Activated T-helper 1 cell treated with anti-CD3 and anti-CD28 coated beads, Interleukin-12 subunit alpha, Interleukin-12 subunit beta, Interleukin-2, Interleukin-4 antibody, amounts not matched to agents 30 ng/mL and 10 ng/mL and 1 ng/mL, durations not matched to agents 14 hours and 24 hours and 36 hours (primary cell): ENCODE measurements around the gene OR2A7. TPM values are rescaled to one million over a fixed set of nuclear protein-coding genes. Genes with fewer than 3 reads are reported as not detected.
"Not testable (repeated sequence)": the region's sequence is repeated elsewhere in the genome, so short reads cannot be mapped to it uniquely, and the experiment has no call there.

ENCODE experiments used
- DNase-seq: peaks from one replicate; pipeline ENCODE4 v3.0.0; 2021; ENCODE audit warnings: low spot score
- H3K27ac Mint-ChIP-seq: one replicate; pipeline ENCODE4 v1.8.0; 2021; ENCODE audit warnings: mild to moderate bottlenecking, mixed read lengths
- H3K27me3 Mint-ChIP-seq: one replicate; pipeline ENCODE4 v1.8.0; 2022; ENCODE audit warnings: mild to moderate bottlenecking, moderate library complexity, mixed read lengths; ENCODE audit not compliant: insufficient read depth
- H3K36me3 Mint-ChIP-seq: one replicate; pipeline ENCODE4 v1.8.0; 2021; ENCODE audit warnings: low read depth, mixed read lengths
- H3K4me1 Mint-ChIP-seq: one replicate; pipeline ENCODE4 v1.8.0; 2021; ENCODE audit warnings: low read depth, mixed read lengths
- H3K4me3 Mint-ChIP-seq: one replicate; pipeline ENCODE4 v1.8.0; 2021; ENCODE audit warnings: mild to moderate bottlenecking, moderate library complexity, mixed read lengths
- H3K9me3 Mint-ChIP-seq: one replicate; pipeline ENCODE4 v1.8.0; 2021; ENCODE audit warnings: mixed read lengths
- intact Hi-C: fragments of 100-400 bp; cut with micrococcal nuclease; formaldehyde crosslinking; loops from one replicate; pipeline ENCODE4 v1.15.1; 2024
- total RNA-seq: library from RNA; stranded (reverse); gene quantifications from 2 replicates; pipeline ENCODE4 v1.2.3, GENCODE V29; 2022

Gene OR2A7
- total RNA-seq, 1 donor from 2014 or later = 2.1 TPM

DNA sequence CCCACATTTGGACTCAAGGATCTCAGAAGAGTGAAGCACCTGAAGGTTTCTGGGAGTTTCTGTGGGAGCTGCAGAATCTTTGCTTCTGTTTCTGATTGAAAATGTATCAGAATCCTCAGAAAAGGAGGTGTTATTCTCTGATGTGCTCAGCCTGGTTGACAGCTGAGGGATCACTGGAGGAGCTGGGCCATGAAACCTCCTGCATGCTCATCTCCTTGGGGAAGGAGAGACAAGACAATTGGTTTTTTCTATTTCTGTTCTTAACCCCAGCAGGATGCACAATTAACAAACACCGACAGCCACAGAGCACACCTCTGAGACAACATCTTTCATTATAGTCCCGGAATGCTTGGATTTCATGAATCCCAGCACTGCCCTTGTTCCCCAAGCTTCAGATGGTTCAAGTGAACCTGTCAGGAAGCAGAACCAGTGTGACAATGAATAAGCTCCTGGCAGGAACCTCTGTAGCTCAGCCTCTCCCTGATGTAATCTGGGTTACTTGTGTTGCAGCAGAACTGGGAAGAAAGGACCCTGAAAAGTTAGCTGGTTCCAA lies 26.0 kb downstream of the OR2A7 start:
- DNase-seq, H3K36me3 Mint-ChIP-seq, H3K27me3 Mint-ChIP-seq, intact Hi-C loops, H3K27ac Mint-ChIP-seq, H3K4me1 Mint-ChIP-seq, H3K9me3 Mint-ChIP-seq, H3K4me3 Mint-ChIP-seq: not testable (repeated sequence)

DNA sequence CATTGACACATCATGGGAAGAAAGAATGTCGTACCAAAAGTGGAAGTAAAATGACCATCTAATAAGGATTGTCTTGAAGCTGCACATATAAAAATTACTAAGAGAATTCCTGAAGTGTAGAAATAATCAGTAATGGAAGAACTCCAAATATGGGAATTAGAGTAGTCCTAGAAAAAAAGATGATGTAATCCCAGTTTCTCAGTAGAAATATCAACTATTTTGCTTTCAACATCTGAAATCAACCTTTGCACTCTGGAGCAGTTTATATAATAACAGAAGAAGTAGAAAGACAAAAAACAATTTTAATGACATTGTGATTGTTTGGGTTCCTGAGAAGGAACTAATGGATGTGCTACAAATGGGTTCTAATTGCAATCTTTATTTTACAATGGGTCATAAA lies 31.6 kb downstream of the OR2A7 start:
- H3K27ac Mint-ChIP-seq, H3K4me3 Mint-ChIP-seq, intact Hi-C loops, H3K36me3 Mint-ChIP-seq, H3K4me1 Mint-ChIP-seq, H3K9me3 Mint-ChIP-seq, DNase-seq, H3K27me3 Mint-ChIP-seq: not testable (repeated sequence)

DNA sequence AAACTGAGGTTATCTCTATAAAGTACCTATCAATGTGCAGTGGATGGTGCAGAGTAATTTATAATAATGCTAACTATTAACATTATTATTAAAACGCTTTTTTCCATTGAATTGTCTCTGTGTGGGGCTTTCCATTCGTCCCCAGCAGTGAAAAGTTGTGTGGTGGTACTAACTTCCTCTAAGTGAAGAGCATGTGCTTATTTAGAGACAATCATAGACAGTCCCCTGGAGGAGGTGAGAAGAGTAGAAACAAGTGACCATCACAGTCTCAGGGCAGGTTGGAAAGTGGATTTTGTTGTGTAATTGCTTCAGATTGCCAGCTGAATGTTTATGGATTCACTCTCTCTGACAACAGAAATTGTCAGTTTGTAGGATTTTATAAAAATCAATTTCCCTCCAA lies 33.6 kb downstream of the OR2A7 start:
- DNase-seq, H3K27me3 Mint-ChIP-seq, intact Hi-C loops, H3K4me3 Mint-ChIP-seq, H3K27ac Mint-ChIP-seq, H3K9me3 Mint-ChIP-seq, H3K36me3 Mint-ChIP-seq, H3K4me1 Mint-ChIP-seq: not testable (repeated sequence)

DNA sequence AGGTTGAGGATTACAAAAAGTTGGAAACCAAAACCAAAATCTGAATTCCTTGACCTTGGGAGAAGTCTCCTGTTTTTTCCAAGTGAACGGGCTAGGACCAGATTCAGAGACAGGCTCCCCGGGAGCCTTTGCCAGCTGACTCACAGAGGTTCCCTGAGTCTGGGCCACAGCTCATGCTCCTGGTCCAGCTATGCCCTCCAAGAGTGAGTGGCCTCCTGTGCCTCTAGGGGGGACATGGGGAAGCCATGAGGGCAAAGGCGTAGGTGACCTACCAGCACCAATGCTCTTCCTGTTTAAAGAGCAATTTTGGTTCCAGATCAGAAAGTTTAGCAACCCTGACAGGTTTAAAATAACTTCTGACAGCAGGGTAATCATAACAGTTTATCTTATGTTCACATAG lies 35.8 kb downstream of the OR2A7 start:
- DNase-seq = not testable (repeated sequence)

DNA sequence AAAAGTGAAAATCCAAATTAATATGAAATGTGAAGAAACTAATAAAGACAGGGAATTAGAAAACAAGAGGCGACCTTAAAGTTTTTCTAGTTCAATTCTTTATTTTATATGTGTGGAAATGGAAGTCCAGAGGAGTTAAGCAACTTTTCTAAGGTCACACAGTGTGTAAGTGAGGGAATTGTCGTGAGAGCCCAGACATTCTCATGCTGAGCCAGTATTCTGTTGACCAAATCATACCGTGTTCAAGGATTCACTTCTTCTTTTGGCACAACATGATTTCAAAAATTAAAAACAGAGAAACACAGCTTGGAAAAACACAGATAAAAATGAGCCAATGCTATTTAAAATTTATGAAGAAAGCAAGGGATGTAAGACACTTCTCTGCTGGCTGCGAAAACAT lies 37.7 kb downstream of the OR2A7 start:
- intact Hi-C loops, H3K9me3 Mint-ChIP-seq, H3K4me3 Mint-ChIP-seq, H3K4me1 Mint-ChIP-seq, H3K27me3 Mint-ChIP-seq, H3K27ac Mint-ChIP-seq, DNase-seq, H3K36me3 Mint-ChIP-seq: not testable (repeated sequence)

More for the DNA sequence above, 35.8 kb downstream of the OR2A7 start:
- H3K4me1 Mint-ChIP-seq, H3K27ac Mint-ChIP-seq, H3K27me3 Mint-ChIP-seq, intact Hi-C loops, H3K9me3 Mint-ChIP-seq, H3K4me3 Mint-ChIP-seq, H3K36me3 Mint-ChIP-seq: not testable (repeated sequence)

DNA sequence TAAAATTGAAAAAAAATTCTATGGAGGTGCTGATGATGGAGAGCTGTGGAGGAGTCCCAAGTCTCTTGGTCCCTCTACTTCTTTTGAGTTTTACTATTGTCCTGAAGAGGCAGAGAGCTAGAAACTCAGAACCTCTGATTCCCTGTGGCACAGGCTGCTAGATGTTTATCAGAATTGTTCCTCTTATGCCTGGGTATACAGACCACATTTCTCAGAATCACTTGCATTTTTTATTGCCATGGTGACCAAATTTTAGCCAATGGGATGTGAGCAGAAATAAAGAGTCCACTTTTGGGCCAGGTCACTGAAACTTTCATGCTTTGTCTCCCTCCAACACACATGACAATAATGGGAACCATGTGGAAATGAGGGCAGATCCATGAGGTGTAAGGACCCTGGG lies 40.9 kb downstream of the OR2A7 start:
- intact Hi-C loops, H3K27ac Mint-ChIP-seq, H3K36me3 Mint-ChIP-seq, H3K4me1 Mint-ChIP-seq, H3K4me3 Mint-ChIP-seq, DNase-seq, H3K27me3 Mint-ChIP-seq, H3K9me3 Mint-ChIP-seq: not testable (repeated sequence)

DNA sequence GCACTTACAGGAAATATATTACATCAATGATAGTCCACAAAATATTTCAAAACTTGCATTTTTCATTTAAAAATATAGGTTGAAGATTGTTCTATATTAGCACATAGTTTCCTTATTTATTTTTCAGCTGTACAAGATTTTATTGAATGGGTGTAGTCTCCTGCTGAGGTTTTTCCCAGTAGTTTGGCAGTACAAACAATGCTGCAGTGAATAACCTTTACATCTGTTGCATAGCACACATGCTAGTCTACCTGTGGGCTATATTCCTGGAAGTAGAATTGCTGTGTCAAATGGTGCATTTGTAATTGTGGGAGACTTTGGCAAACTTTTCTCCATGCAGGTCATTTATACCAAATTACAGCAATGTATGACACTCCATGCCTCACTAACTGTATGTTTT lies 44.1 kb downstream of the OR2A7 start:
- intact Hi-C loops, DNase-seq, H3K4me3 Mint-ChIP-seq, H3K9me3 Mint-ChIP-seq, H3K27ac Mint-ChIP-seq, H3K36me3 Mint-ChIP-seq, H3K4me1 Mint-ChIP-seq, H3K27me3 Mint-ChIP-seq: not testable (repeated sequence)

DNA sequence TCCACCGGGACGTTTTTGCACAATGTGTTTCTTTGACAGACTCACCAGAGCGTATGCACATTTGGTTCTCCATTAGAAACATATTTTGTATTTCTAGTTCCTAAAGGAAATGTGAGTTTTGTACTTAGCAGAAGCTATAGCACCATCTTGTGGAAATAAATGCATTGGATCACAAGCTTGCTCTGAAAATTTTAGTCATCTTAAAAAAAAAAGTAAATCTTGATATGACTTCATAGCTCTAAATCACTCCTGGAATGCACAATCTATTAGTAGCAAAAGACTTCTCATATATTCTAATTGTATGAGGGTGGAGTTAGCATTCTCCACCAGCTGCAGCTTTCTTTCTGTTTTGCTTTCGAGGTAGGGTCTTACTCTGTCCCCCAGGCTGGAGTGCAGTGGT lies 45.4 kb downstream of the OR2A7 start:
- DNase-seq, H3K27ac Mint-ChIP-seq, H3K9me3 Mint-ChIP-seq: not testable (repeated sequence)

DNA sequence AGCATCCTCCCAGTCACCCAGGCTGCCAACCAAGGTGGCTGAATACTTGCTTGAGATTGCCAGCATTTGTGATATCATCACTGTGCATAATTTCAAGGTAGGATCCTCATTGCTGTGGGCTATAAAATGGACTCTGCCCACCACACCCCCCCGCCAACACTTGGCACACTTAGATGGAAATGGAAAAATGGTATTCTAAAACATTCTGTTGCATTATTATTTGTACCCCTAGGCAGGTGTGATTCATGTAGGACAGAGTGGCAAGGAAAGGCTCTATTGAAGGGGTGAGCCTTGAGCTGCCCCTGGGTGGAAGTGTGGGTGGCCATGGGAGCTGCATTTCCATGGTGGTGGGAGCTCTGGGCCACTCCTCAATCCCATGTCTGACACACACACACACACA lies 46.0 kb downstream of the OR2A7 start:
- H3K4me1 Mint-ChIP-seq, intact Hi-C loops, H3K27ac Mint-ChIP-seq, H3K27me3 Mint-ChIP-seq, H3K4me3 Mint-ChIP-seq, H3K36me3 Mint-ChIP-seq, H3K9me3 Mint-ChIP-seq, DNase-seq: not testable (repeated sequence)

More for the DNA sequence above, 45.4 kb downstream of the OR2A7 start:
- H3K27me3 Mint-ChIP-seq, intact Hi-C loops, H3K36me3 Mint-ChIP-seq, H3K4me3 Mint-ChIP-seq, H3K4me1 Mint-ChIP-seq: not testable (repeated sequence)

DNA sequence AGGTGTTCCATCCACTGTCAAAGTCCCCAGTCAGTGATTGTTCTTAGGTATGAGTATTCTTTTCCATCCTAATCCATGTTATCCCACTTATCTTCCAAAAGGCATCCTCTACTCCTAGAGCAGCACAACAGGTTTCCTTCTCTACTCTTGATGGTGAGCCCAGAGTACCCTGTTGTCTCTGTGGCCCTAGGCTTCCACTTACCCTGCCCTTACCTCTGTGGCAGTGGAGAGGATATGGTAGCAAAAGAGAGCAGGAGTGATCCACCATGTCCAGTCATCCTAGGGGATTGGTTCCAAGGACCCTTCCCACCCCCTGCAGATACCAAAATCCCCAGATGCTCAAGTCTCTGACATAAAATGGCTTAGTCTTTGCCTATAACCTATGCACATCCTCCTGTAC lies 47.4 kb downstream of the OR2A7 start:
- intact Hi-C loops, H3K27ac Mint-ChIP-seq, H3K4me1 Mint-ChIP-seq, DNase-seq, H3K4me3 Mint-ChIP-seq, H3K36me3 Mint-ChIP-seq, H3K27me3 Mint-ChIP-seq, H3K9me3 Mint-ChIP-seq: not testable (repeated sequence)

Other genes starting within 250 kb of the OR2A7 start
- gene OR2A5, start 215.8 kb downstream of the OR2A7 start, total RNA-seq = not detected in 2 replicates
- gene OR2A25, start 195.0 kb downstream of the OR2A7 start, total RNA-seq = not detected in 2 replicates
- not detected in 2 replicates for gene OR2A12, start 178.5 kb downstream of the OR2A7 start, total RNA-seq
- not detected in 2 replicates for gene OR2A2, start 155.2 kb downstream of the OR2A7 start, total RNA-seq
- gene OR2A14, start 141.6 kb downstream of the OR2A7 start, total RNA-seq = not detected in 2 replicates
- gene CTAGE4, start 81.3 kb downstream of the OR2A7 start, total RNA-seq = 0.75 and 1.1 TPM in 2 replicates
- gene ARHGEF35, start 69.0 kb downstream of the OR2A7 start, total RNA-seq = 2.5 and 3.4 TPM in 2 replicates
- not detected in 2 replicates for gene OR2A42, start 25.2 kb downstream of the OR2A7 start, total RNA-seq
- 1.3 and 2.0 TPM in 2 replicates for gene CTAGE8, start 4.5 kb upstream of the OR2A7 start, total RNA-seq
- not detected in 2 replicates for gene OR2A1, start 47.6 kb upstream of the OR2A7 start, total RNA-seq
- 8.0 and 9.1 TPM in 2 replicates for gene ARHGEF5, start 90.6 kb upstream of the OR2A7 start, total RNA-seq
- gene NOBOX, start 138.9 kb upstream of the OR2A7 start, total RNA-seq = not detected in 2 replicates